Hepatocyte (in vitro differentiated cells): ENCODE data around the gene GRB14. TPM values are rescaled to one million over a fixed set of nuclear protein-coding genes. Genes with fewer than 3 reads are reported as not detected.

Source experiments
- DNase-seq: peaks from one replicate; pipeline ENCODE4 v3.0.0-alpha.2; 2016; ENCODE audit warnings: low spot score
- H2AFZ ChIP-seq: fragments of 200-600 bp; sonication (generic); 2 replicates; pipeline ENCODE4 v1.6.0; 2016; ENCODE audit warnings: antibody characterized with exemption, mild to moderate bottlenecking
- H3K27ac ChIP-seq: fragments of 200-600 bp; sonication (generic); 2 replicates; pipeline ENCODE4 v1.5.1; 2016; ENCODE audit warnings: mild to moderate bottlenecking
- H3K27me3 ChIP-seq: fragments of 200-600 bp; sonication (generic); 2 replicates; pipeline ENCODE4 v1.6.1; 2016
- H3K36me3 ChIP-seq: fragments of 200-600 bp; sonication (generic); replicated peaks from 2 replicates; pipeline ENCODE4 v1.5.1; 2016; ENCODE audit warnings: low read depth; ENCODE audit not compliant: insufficient read depth
- H3K4me1 ChIP-seq: fragments of 200-600 bp; sonication (generic); 2 replicates; pipeline ENCODE4 v1.5.1; 2016; ENCODE audit warnings: mild to moderate bottlenecking, moderate library complexity; ENCODE audit not compliant: insufficient read depth
- H3K4me2 ChIP-seq: fragments of 200-600 bp; sonication (generic); 2 replicates; pipeline ENCODE4 v1.6.0; 2016
- H3K4me3 ChIP-seq: fragments of 200-600 bp; sonication (generic); 2 replicates; pipeline ENCODE4 v1.5.1; 2016; ENCODE audit warnings: mild to moderate bottlenecking
- H3K79me2 ChIP-seq: fragments of 200-600 bp; sonication (generic); 2 replicates; pipeline ENCODE4 v1.6.0; 2017; ENCODE audit warnings: mild to moderate bottlenecking
- H3K9me2 ChIP-seq: fragments of 200-600 bp; sonication (generic); replicated peaks from 2 replicates; pipeline ENCODE4 v1.6.0; 2017; ENCODE audit warnings: mild to moderate bottlenecking; ENCODE audit not compliant: insufficient read depth
- H3K9me3 ChIP-seq: fragments of 200-600 bp; sonication (generic); 2 replicates; pipeline ENCODE4 v1.5.1; 2016; ENCODE audit warnings: low read depth, mild to moderate bottlenecking
- H4K20me1 ChIP-seq: fragments of 200-600 bp; sonication (generic); 2 replicates; pipeline ENCODE4 v1.6.0; 2016; ENCODE audit warnings: mild to moderate bottlenecking; ENCODE audit not compliant: insufficient read depth, poor library complexity, severe bottlenecking
- CTCF ChIP-seq: fragments of 200-600 bp; sonication (generic); IDR thresholded peaks from 2 replicates; pipeline ENCODE4 v1.5.1; 2016; ENCODE audit warnings: antibody characterized with exemption, mild to moderate bottlenecking; ENCODE audit not compliant: poor library complexity
- EZH2 ChIP-seq: fragments of 200-600 bp; sonication (generic); IDR thresholded peaks from 2 replicates; pipeline ENCODE4 v1.6.1; 2016; ENCODE audit warnings: antibody characterized with exemption, mild to moderate bottlenecking, borderline replicate concordance
- EZH2phosphoT487 ChIP-seq: fragments of 200-600 bp; sonication (generic); IDR thresholded peaks from one replicate; pipeline ENCODE4 v1.6.1; 2018; ENCODE audit warnings: antibody characterized with exemption, mild to moderate bottlenecking, low read depth, moderate library complexity; ENCODE audit not compliant: unreplicated experiment, severe bottlenecking
- WGBS: methylation state at CpG from one replicate; pipeline ENCODE4 v1.1.6; 2016; ENCODE audit warnings: low lambda C conversion rate; ENCODE audit errors: missing lambda C conversion rate; 5-methylcytosine and 5-hydroxymethylcytosine counted together
- polyA plus RNA-seq: library from polyadenylated mRNA; unstranded; fragments of >200 nt; fragmentation: Nextera tagmentation; extraction: Ambion mirVana; gene quantifications from 2 replicates; pipeline ENCODE4 v1.2.1, GENCODE V29; 2016
- total RNA-seq: library from RNA; depleted of rRNA; stranded (reverse); fragments of >200 nt; gene quantifications from 2 replicates; pipeline ENCODE4 v1.2.3, GENCODE V29; 2014

Gene GRB14
- total and polyA plus RNA-seq, 2 experiments from 2014 or later = 4.2 to 4.5 TPM

GRCh38 chr2:164498836-164499235 lies 122.4 kb downstream of the GRB14 start:
- no peaks in the 10 kb centered on the region for H4K20me1 ChIP-seq
- H3K79me2 ChIP-seq = no peaks in the 10 kb centered on the region
- H3K4me1 ChIP-seq = no peaks in the 10 kb centered on the region
- TF ChIP-seq EZH2 (no peak), CTCF (no peak), EZH2phosphoT487 (no peak)
- no peak overlapping the region for H3K4me3 ChIP-seq
- WGBS = 64% methylated on average over 2 of the region's 2 CpGs
- H3K9me2 ChIP-seq = no peaks in the 10 kb centered on the region
- H3K27ac ChIP-seq = no peak overlapping the region
- H3K4me2 ChIP-seq = no peak overlapping the region
- peak; percentile 36 for DNase-seq
- no peaks in the 10 kb centered on the region for H3K36me3 ChIP-seq
- no peaks in the 10 kb centered on the region for H3K27me3 ChIP-seq
- H2AFZ ChIP-seq = no peak overlapping the region
- H3K9me3 ChIP-seq = no peaks in the 10 kb centered on the region

- Histone ChIP-seq H4K20me1 (no peaks in the 10 kb centered on the region), H3K4me3 (no peak overlapping the region), H3K4me2 (no peak overlapping the region), H2AFZ (no peak overlapping the region), H3K27ac (no peak overlapping the region), H3K27me3 (no peaks in the 10 kb centered on the region), H3K4me1 (no peaks in the 10 kb centered on the region), H3K9me2 (no peaks in the 10 kb centered on the region), H3K9me3 (no peaks in the 10 kb centered on the region), H3K79me2 (no peaks in the 10 kb centered on the region), H3K36me3 (no peaks in the 10 kb centered on the region)
- whole genome bisulfite sequencing = 94% methylated on average over 5 of the region's 5 CpGs
- DNase-seq = no peak
- TF ChIP-seq CTCF (no peak), EZH2 (no peak), EZH2phosphoT487 (no peak)
Observed at GRCh38 chr2:164496881-164497280, 124.4 kb downstream of the GRB14 start.

GRCh38 chr2:164496421-164496820 lies 124.9 kb downstream of the GRB14 start:
- no peaks in the 10 kb centered on the region for H3K36me3 ChIP-seq
- no peaks in the 10 kb centered on the region for H3K27me3 ChIP-seq
- 74% methylated on average over 3 of the region's 3 CpGs for WGBS
- no peak for DNase-seq
- H3K9me3 ChIP-seq = no peaks in the 10 kb centered on the region
- H3K4me2 ChIP-seq = no peak overlapping the region
- no peak overlapping the region for H3K27ac ChIP-seq
- H3K79me2 ChIP-seq = no peaks in the 10 kb centered on the region
- H3K4me1 ChIP-seq = no peaks in the 10 kb centered on the region
- no peaks in the 10 kb centered on the region for H3K9me2 ChIP-seq
- no peaks in the 10 kb centered on the region for H4K20me1 ChIP-seq
- no peak overlapping the region for H3K4me3 ChIP-seq
- no peak overlapping the region for H2AFZ ChIP-seq
- TF ChIP-seq EZH2 (no peak), CTCF (no peak), EZH2phosphoT487 (no peak)
